Stimulated activated CD8-positive, alpha-beta memory T cell treated with anti-CD3 and anti-CD28 coated beads, Interleukin-7, amount 100 ng/mL, for 24 hours (primary cell): Measurements from ENCODE around the gene PGM3.

Experiments
- DNase-seq: peaks from one replicate; pipeline ENCODE4 v3.0.0-alpha.2; 2020; ENCODE audit warnings: low read depth

The PGM3 gene

GRCh38 chr6:83183082-83183828 lies 9.8 kb downstream of the PGM3 start:
- DNase-seq = no peak

DNA sequence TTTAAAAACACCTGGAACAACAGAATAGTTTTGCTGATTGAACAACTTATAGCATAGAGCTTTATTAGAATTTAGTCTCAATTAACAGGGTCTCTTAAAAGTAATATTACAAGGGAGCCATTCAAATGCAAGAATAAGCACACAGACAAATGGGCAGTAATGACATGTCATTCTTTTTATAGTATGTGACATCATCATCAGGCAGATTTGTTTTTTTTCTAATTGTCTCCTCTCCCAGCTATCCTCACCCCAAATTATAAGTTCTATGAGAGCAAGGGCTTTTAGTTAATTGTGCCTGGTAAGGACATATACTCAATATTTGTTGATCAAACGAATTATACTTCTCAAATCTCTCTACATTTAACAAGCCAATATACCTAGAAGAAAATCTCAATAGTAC lies 11.0 kb downstream of the PGM3 start:
- DNase-seq = no peak

- DNase-seq = no peak
These were observed 12.6 kb downstream of the PGM3 start for GRCh38 chr6:83180426-83180950.

DNA sequence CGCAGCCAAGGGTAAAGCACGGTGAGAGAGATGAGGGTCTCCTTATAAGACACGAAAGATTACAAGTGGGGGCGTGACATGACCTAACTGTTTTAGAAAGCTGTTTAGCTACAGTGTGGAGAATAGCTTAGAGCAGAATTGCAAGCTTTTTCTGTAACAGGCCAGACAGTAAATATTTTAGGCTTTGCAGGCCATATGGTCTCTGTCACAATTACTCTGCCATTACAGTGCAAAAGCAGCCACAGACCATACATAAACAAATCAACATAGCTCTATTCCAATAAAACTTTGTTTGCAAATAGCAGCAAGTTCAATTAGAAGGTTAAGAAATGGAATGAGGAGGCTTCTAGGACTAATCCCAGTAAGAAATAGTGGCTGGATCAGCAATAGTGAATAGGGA lies 16.8 kb downstream of the PGM3 start:
- no peak for DNase-seq

- no peak for DNase-seq
These were observed 23.6 kb downstream of the PGM3 start for GRCh38 chr6:83169511-83169910.

DNA sequence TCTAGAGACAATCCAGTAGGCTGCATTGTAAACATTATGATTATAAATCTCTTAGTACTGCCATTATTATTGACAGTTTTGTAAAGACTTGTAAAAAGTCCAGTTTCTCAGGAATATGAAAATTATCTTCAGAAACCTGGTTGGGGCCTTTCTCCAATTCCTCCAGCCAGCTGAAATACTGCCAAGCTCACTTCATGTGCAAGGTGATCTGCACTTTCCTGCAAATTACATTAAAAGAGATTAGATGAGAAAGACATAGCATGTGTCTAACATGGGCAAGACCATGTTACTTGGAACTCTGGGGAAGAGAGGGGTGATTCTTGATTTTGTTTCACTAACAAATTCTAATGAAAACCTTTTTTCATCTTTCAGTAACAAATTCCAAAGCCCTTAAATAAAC lies 24.0 kb downstream of the PGM3 start:
- DNase-seq = no peak

GRCh38 chr6:83168556-83168955 lies 24.5 kb downstream of the PGM3 start:
- no peak for DNase-seq

DNA sequence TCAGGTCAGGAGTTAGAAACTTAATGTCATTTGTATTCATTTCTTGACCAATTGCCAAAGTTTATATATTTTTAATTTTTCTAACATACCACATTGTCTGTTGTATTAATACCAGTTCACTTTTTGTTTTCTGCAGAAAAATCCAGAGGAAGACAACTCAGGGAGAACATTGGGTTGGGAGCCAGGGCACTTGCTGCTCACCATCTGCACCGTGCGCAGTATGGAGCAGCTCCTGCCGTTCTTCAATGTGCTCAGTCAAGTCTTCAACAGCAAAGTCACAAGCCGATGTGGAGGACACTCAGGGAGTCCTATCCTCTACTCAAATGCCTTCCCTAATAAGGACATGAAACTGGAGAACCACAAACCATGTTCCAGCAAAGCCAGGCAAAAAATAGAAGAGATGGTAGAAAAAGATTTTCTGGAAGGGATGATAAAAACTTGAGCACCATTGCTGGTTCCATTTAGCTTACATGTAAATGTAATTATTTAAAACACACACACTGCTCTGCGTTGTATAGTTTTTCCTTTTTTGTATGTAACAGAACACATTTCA lies 25.3 kb downstream of the PGM3 start:
- no peak for DNase-seq

DNA sequence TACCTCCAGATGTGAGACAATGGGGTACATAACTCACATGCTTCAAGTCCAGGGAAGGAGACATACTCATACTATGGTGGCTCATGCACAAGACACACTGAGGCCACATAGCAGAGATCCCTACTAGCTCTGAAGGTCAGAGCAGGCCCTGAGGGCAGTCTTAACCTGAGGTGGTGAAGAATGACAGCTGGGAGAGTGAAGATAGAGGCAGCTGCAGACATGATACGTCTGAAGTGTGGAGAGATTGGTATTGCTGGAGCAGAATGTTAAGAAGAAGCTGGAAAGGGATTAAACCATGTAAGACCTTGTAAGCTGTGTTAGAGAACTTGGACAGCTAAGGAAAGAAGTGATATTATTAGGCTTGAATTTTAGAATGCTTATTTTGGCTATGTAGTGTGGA lies 32.9 kb downstream of the PGM3 start:
- DNase-seq = no peak

DNA sequence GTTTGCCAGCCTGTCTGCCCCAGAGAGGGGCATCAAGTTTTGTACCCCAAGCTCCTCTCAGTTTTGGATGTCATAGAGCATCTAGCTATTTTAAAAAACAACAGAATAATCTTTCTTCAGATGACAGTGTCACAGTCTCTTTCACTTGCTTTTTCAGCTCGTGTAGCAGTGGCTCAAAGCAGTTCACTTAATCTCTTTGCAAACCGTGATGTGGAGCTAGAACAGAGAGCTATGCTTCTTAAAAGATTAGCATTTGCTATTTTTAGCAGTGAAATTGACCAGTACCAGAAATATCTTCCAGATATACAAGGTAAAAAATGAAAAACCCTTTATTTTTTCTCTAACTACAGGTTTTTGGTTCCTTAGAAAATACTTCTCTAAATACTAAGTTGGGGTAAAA lies 37.3 kb downstream of the PGM3 start:
- no peak for DNase-seq

- no peak for DNase-seq
These were observed 39.1 kb downstream of the PGM3 start for GRCh38 chr6:83153883-83154521.

DNA sequence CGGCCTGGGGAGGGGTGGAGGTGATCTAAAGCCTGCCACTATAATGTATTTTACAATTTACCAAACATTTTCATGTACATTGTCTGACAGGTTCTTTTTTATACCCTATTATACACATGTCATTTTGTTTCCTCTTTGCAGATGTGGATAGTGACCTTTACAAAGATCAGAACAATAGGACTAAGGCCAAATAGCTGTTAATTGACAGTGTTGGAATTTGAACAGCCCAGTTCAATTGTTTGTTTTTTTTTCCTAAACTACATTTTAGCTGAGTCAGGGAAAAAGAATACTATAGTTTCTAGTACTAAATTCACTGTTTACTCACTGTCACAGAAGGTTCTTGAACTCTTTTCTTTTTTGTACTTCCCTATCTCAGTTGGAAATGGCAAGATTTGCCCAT lies 40.2 kb downstream of the PGM3 start:
- no peak for DNase-seq

GRCh38 chr6:83151114-83151513 lies 42.0 kb downstream of the PGM3 start:
- DNase-seq = no peak

- no peak for DNase-seq
These were observed 54.3 kb downstream of the PGM3 start for GRCh38 chr6:83138758-83139157.

DNA sequence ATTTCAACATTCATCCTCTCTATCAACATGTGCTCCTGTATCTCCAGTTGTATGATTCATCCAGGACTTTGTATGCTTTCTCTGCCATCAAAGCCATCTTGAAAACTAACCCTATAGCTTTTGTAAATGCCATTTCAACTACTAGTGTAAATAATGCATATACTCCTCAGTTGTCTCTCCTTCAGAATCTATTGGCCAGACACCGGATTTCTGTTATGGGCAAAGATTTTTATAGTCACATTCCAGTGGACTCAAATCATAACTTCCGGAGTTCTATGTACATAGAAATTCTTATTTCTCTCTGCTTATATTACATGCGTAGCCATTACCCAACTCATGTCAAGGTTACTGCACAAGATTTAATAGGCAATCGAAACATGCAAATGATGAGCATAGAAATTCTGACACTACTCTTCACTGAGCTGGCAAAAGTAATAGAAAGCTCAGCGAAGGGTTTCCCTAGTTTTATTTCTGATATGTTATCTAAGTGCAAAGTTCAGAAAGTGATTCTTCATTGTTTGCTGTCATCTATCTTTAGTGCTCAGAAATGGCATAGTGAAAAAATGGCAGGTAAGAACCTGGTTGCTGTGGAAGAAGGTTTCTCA lies 54.8 kb downstream of the PGM3 start:
- no peak for DNase-seq

DNA sequence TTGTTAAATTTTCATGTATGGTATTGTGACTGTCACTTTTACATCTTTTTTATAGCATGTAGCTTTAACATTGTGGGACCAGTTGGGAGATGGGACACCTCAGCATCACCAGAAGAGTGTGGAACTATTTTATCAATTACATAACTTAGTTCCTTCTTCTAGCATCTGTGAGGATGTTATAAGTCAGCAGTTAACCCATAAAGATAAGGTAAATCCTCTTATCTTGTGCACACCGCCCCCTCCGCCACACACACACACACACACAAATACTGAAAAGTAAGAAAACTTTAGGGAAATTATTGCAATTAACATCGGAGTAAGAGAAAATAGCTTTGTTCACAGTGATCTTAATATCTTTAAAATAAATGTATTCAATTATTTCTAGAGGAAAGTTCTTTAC lies 60.9 kb downstream of the PGM3 start:
- DNase-seq = no peak

DNA sequence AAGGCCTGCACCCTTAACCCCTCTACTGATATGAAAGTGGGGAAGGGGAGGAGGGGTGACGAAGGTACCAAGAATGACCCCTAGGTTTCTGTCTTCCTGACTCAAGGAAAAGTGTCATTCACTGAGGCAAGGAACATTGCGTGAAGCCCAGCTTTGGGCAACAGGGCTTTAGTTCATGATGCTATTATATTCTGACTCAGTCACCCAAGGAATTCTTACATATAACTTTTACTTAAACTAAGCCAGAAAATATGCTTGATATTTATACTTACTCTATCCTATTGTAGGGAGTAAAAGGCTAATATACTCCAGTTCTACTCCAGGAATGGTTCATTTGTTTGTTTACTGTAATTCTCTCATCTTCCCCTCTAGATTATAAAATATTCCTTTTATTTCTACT lies 65.1 kb downstream of the PGM3 start:
- DNase-seq = no peak

GRCh38 chr6:83127258-83127657 lies 65.8 kb downstream of the PGM3 start:
- DNase-seq = no peak

GRCh38 chr6:83126807-83127206 lies 66.3 kb downstream of the PGM3 start:
- DNase-seq = no peak

DNA sequence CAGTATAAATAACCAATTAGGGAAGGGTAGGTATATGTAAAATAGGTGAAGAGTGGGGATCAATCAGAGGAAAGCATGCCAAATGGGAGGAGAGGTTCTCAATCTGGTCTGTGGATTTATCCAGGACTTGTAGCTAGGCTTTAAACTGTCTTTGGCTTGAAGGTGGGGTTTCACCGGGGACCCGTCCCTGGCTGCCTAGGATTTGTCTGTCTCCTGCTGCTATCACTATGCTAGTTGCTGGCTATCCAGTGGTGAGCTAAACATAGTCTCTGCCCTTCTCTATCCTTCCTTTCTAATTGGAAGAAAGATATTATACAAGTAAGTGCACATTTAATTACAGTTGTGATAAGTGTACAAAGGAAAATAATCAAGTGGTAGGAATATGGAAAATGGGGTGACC lies 66.8 kb downstream of the PGM3 start:
- no peak for DNase-seq

GRCh38 chr6:83125425-83125824 lies 67.6 kb downstream of the PGM3 start:
- no peak for DNase-seq

GRCh38 chr6:83124553-83124952 lies 68.5 kb downstream of the PGM3 start:
- no peak for DNase-seq

GRCh38 chr6:83119742-83120300 lies 73.2 kb downstream of the PGM3 start:
- no peak for DNase-seq
